Mesenchymal stem cell (in vitro differentiated cells and primary cell): ENCODE results near the gene OTUB2.

Experiments used
- DNase-seq: peaks from one replicate; pipeline ENCODE4 v3.0.0-alpha.2; 2013
- H2AFZ ChIP-seq: one replicate; pipeline ENCODE4 v1.6.1; 2013; ENCODE audit warnings: low read depth, mild to moderate bottlenecking, control low read depth, inconsistent platforms, low read length, moderate library complexity
- H2AK5ac ChIP-seq: 2 replicates; pipeline ENCODE4 v1.6.1; 2013; ENCODE audit warnings: low read length, moderate library complexity, mild to moderate bottlenecking, inconsistent platforms; ENCODE audit not compliant: severe bottlenecking
- H2BK120ac ChIP-seq: one replicate; pipeline ENCODE4 v1.6.1; 2013; ENCODE audit warnings: low read depth, mild to moderate bottlenecking, inconsistent platforms, low read length, moderate library complexity
- H2BK12ac ChIP-seq, 2 experiments: one replicate each; pipeline ENCODE4 v1.6.1; 2013; ENCODE audit warnings: inconsistent platforms in 2 of 2, low read length in 2 of 2, mild to moderate bottlenecking in 2 of 2, moderate library complexity in 2 of 2, control low read depth in 1 of 2
- H2BK15ac ChIP-seq: one replicate; pipeline ENCODE4 v1.6.1; 2013; ENCODE audit warnings: mild to moderate bottlenecking, low read depth, inconsistent platforms; ENCODE audit not compliant: poor library complexity, severe bottlenecking
- H2BK5ac ChIP-seq: 2 replicates; pipeline ENCODE4 v1.6.1; 2013; ENCODE audit warnings: low read depth, mild to moderate bottlenecking, low read length, control low read depth, inconsistent platforms; ENCODE audit not compliant: poor library complexity, severe bottlenecking
- H3K14ac ChIP-seq, 2 experiments: one replicate each; pipeline ENCODE4 v1.6.1; 2013; ENCODE audit warnings: inconsistent platforms in 2 of 2, low read length in 2 of 2, control low read depth in 1 of 2, mild to moderate bottlenecking in 1 of 2, moderate library complexity in 1 of 2
- H3K18ac ChIP-seq, 2 experiments: one replicate each; pipeline ENCODE4 v1.6.1; 2013; ENCODE audit warnings: inconsistent platforms in 2 of 2, low read length in 2 of 2, control low read depth in 1 of 2, low read depth in 1 of 2, mild to moderate bottlenecking in 1 of 2
- H3K23ac ChIP-seq, 2 experiments: one replicate each; pipeline ENCODE4 v1.6.1; 2013; ENCODE audit warnings: inconsistent platforms in 2 of 2, low read length in 2 of 2, mild to moderate bottlenecking in 2 of 2, moderate library complexity in 2 of 2, control low read depth in 1 of 2
- H3K27ac ChIP-seq: 2 replicates; pipeline ENCODE4 v1.5.1; 2013; ENCODE audit warnings: mild to moderate bottlenecking, moderate library complexity, low read length, control low read depth, inconsistent platforms; ENCODE audit not compliant: poor library complexity, severe bottlenecking
- H3K27me3 ChIP-seq, 2 experiments: 2 replicates each; pipeline versions ENCODE4 v1.6.1 to v1.7.0; 2013; ENCODE audit warnings: low read length in 2 of 2, mild to moderate bottlenecking in 2 of 2, moderate library complexity in 2 of 2, control low read depth in 1 of 2, inconsistent platforms in 1 of 2; ENCODE audit not compliant: control insufficient read depth in 1 of 2, insufficient read depth in 1 of 2
- H3K36me3 ChIP-seq, 2 experiments: 2 replicates each; pipeline versions ENCODE4 v1.6.1 to v1.7.0; 2013; ENCODE audit warnings: low read length in 2 of 2, control low read depth in 1 of 2, inconsistent platforms in 1 of 2, low read depth in 1 of 2, mild to moderate bottlenecking in 1 of 2; ENCODE audit not compliant: insufficient read depth in 2 of 2, control insufficient read depth in 1 of 2
- H3K4ac ChIP-seq, 2 experiments: one replicate each; pipeline ENCODE4 v1.6.1; 2013; ENCODE audit warnings: inconsistent platforms in 2 of 2, low read length in 2 of 2, mild to moderate bottlenecking in 2 of 2, moderate library complexity in 2 of 2, control low read depth in 1 of 2, low read depth in 1 of 2
- H3K4me1 ChIP-seq: 2 replicates; pipeline ENCODE4 v1.6.1; 2013; ENCODE audit warnings: low read depth, low read length, control low read depth; ENCODE audit not compliant: control insufficient read depth, insufficient read depth
- H3K4me2 ChIP-seq: 2 replicates; pipeline ENCODE4 v1.6.1; 2013; ENCODE audit warnings: low read length, mild to moderate bottlenecking, inconsistent platforms; ENCODE audit not compliant: poor library complexity, severe bottlenecking
- H3K4me3 ChIP-seq, 2 experiments: 2 replicates each; pipeline versions ENCODE4 v1.5.1 to v1.7.0; 2013; ENCODE audit warnings: low read length in 2 of 2, mild to moderate bottlenecking in 2 of 2, control low read depth in 1 of 2, low read depth in 1 of 2; ENCODE audit not compliant: insufficient read depth in 1 of 2
- H3K79me1 ChIP-seq: replicated peaks from 2 replicates; pipeline ENCODE4 v1.6.1; 2013; ENCODE audit warnings: mild to moderate bottlenecking, control low read depth, low read length, inconsistent platforms; ENCODE audit not compliant: poor library complexity, severe bottlenecking
- H3K9ac ChIP-seq: 2 replicates; pipeline ENCODE4 v1.7.0; 2013; ENCODE audit warnings: mild to moderate bottlenecking, low read length, moderate library complexity
- H3K9me3 ChIP-seq: 2 replicates; pipeline ENCODE4 v1.7.0; 2013; ENCODE audit warnings: mild to moderate bottlenecking, low read length; ENCODE audit not compliant: control insufficient read depth
- H4K8ac ChIP-seq: one replicate; pipeline ENCODE4 v1.6.1; 2013; ENCODE audit warnings: inconsistent platforms, mild to moderate bottlenecking, low read length, moderate library complexity
- H4K91ac ChIP-seq: one replicate; pipeline ENCODE4 v1.6.1; 2013; ENCODE audit warnings: mild to moderate bottlenecking, low read length, inconsistent platforms
- WGBS: methylation state at CpG from one replicate; pipeline ENCODE4 v1.1.7; 2013; ENCODE audit warnings: mixed read lengths; 5-methylcytosine and 5-hydroxymethylcytosine counted together

OTUB2 gene

GRCh38 chr14:94015223-94015622 is 10.9 kb upstream of the OTUB2 start:
- Histone ChIP-seq H3K18ac (no peak overlapping the region), H3K4me2 (no peak overlapping the region), H2AK5ac (no peak overlapping the region), H3K23ac (no peak overlapping the region), H3K79me1 (no peaks in the 10 kb centered on the region), H2BK15ac (no peak overlapping the region), H3K9me3 (no peaks in the 10 kb centered on the region), H2BK120ac (no peak overlapping the region), H3K27me3 (peaks cover 38 to 54% of the 10 kb centered on the region in 2 experiments), H3K27ac (no peak overlapping the region), H3K36me3 (no peaks in the 10 kb centered on the region), H2BK5ac (no peak overlapping the region), H3K4me1 (peaks cover 2% of the 10 kb centered on the region), H2BK12ac (no peak overlapping the region), H3K14ac (no peak overlapping the region), H3K4me3 (no peak overlapping the region), H3K4ac (no peak overlapping the region), H4K91ac (no peak overlapping the region), H3K9ac (no peak overlapping the region), H4K8ac (no peak overlapping the region), H2AFZ (no peak overlapping the region)
- DNase-seq, result no peak
- 80% methylated on average over 2 of the region's 2 CpGs for WGBS

- no peak overlapping the region for H3K4ac ChIP-seq
- no peak overlapping the region for H2AFZ ChIP-seq
- no peak overlapping the region for H2BK5ac ChIP-seq
- no peak overlapping the region for H3K9ac ChIP-seq
- H3K79me1 ChIP-seq, result no peaks in the 10 kb centered on the region
- 79% methylated on average over 8 of the region's 8 CpGs for WGBS
- no peak overlapping the region for H4K91ac ChIP-seq
- H3K4me2 ChIP-seq, result no peak overlapping the region
- H3K4me1 ChIP-seq, result peaks cover 3% of the 10 kb centered on the region
- H2BK120ac ChIP-seq, result no peak overlapping the region
- H2BK12ac ChIP-seq, result no peak overlapping the region
- DNase-seq, result no peak
- no peaks in the 10 kb centered on the region for H3K9me3 ChIP-seq
- no peak overlapping the region for H3K27ac ChIP-seq
- H3K18ac ChIP-seq, result no peak overlapping the region
- peaks cover 34 to 42% of the 10 kb centered on the region in 2 experiments for H3K27me3 ChIP-seq
- H3K4me3 ChIP-seq, result no peak overlapping the region
- H2BK15ac ChIP-seq, result no peak overlapping the region
- no peak overlapping the region for H3K23ac ChIP-seq
- no peak overlapping the region for H2AK5ac ChIP-seq
- H3K36me3 ChIP-seq, result no peaks in the 10 kb centered on the region
- H4K8ac ChIP-seq, result no peak overlapping the region
- H3K14ac ChIP-seq, result peak overlapping the region in 1 of 2 experiments; percentile 18
Observed at GRCh38 chr14:94016446-94016976, 9.6 kb upstream of the OTUB2 start.

- no peak overlapping the region for H3K4me2 ChIP-seq
- no peak for DNase-seq
- H2AK5ac ChIP-seq, result no peak overlapping the region
- H3K18ac ChIP-seq, result no peak overlapping the region
- no peak overlapping the region for H3K4me3 ChIP-seq
- no peak overlapping the region for H2BK120ac ChIP-seq
- H3K14ac ChIP-seq, result no peak overlapping the region
- H3K23ac ChIP-seq, result no peak overlapping the region
- H3K4ac ChIP-seq, result no peak overlapping the region
- no peak overlapping the region for H2BK5ac ChIP-seq
- no peaks in the 10 kb centered on the region for H3K9me3 ChIP-seq
- H4K8ac ChIP-seq, result no peak overlapping the region
- no peak overlapping the region for H2AFZ ChIP-seq
- no peaks in the 10 kb centered on the region for H3K36me3 ChIP-seq
- no peaks in the 10 kb centered on the region for H3K79me1 ChIP-seq
- H2BK15ac ChIP-seq, result no peak overlapping the region
- no peak overlapping the region for H3K27ac ChIP-seq
- peaks cover 34 to 45% of the 10 kb centered on the region in 2 experiments for H3K27me3 ChIP-seq
- H3K9ac ChIP-seq, result no peak overlapping the region
- H4K91ac ChIP-seq, result no peak overlapping the region
- H3K4me1 ChIP-seq, result peaks cover 8% of the 10 kb centered on the region
- H2BK12ac ChIP-seq, result no peak overlapping the region
- WGBS, result 74% methylated on average over 7 of the region's 8 CpGs
Observed at GRCh38 chr14:94018308-94018707, 7.8 kb upstream of the OTUB2 start.

GRCh38 chr14:94019329-94019728 is 6.8 kb upstream of the OTUB2 start:
- Histone ChIP-seq H3K27ac (no peak overlapping the region), H2BK15ac (no peak overlapping the region), H2BK5ac (no peak overlapping the region), H3K9me3 (no peaks in the 10 kb centered on the region), H3K18ac (no peak overlapping the region), H3K14ac (no peak overlapping the region), H3K79me1 (no peaks in the 10 kb centered on the region), H2AK5ac (no peak overlapping the region), H3K4me3 (no peak overlapping the region), H3K4me2 (no peak overlapping the region), H2AFZ (no peak overlapping the region), H2BK12ac (no peak overlapping the region), H4K91ac (no peak overlapping the region), H3K36me3 (no peaks in the 10 kb centered on the region), H3K27me3 (peaks cover 32 to 45% of the 10 kb centered on the region in 2 experiments), H4K8ac (no peak overlapping the region), H3K9ac (no peak overlapping the region), H3K4ac (no peak overlapping the region), H3K4me1 (peaks cover 8% of the 10 kb centered on the region), H2BK120ac (no peak overlapping the region), H3K23ac (no peak overlapping the region)
- DNase-seq, result no peak
- 88% methylated on average over 6 of the region's 6 CpGs for WGBS
